ENCODE measurements around the gene USP21.
"Not testable (repeated sequence)": the region's sequence is repeated elsewhere in the genome, so short reads cannot be mapped to it uniquely, and the experiment has no call there.

USP21 gene

GRCh38 chr1:161159087-161159912 lies at the start of gene USP21:
USP21 (plus strand) TSS chr1:161159500; CDS start chr1:161160641, 1,141 bp downstream.
- Histone ChIP-seq H3K4me3 (ENCODE audit: low read length) (peak within 1 kb of the TSS; percentile 90), H3K4me1 (ENCODE audit: control insufficient read depth, insufficient read depth, low read length) (peaks cover 36% of the 10 kb centered on the region), H3K9me3 (ENCODE audit: control insufficient read depth, low read length) (no peaks in the 10 kb centered on the region), H3K9ac (ENCODE audit: low read length) (peak within 1 kb of the TSS; percentile 87), H3K27me3 (ENCODE audit: control insufficient read depth, insufficient read depth, low read length) (no peaks in the 10 kb centered on the region), H3K36me3 (ENCODE audit: control insufficient read depth, insufficient read depth, low read length) (peaks cover 4% of the 10 kb centered on the region)

- H3K36me3 ChIP-seq (ENCODE audit: control insufficient read depth, insufficient read depth, low read length) = no peaks in the 10 kb centered on the region
- H3K9ac ChIP-seq (ENCODE audit: low read length) = no peak overlapping the region
- H3K27me3 ChIP-seq (ENCODE audit: control insufficient read depth, insufficient read depth, low read length) = no peaks in the 10 kb centered on the region
- H3K4me3 ChIP-seq (ENCODE audit: low read length) = no peak overlapping the region
- no peaks in the 10 kb centered on the region for H3K4me1 ChIP-seq (ENCODE audit: control insufficient read depth, insufficient read depth, low read length)
- H3K9me3 ChIP-seq (ENCODE audit: control insufficient read depth, low read length) = no peaks in the 10 kb centered on the region
Observed at GRCh38 chr1:161111117-161111516, 48.2 kb upstream of the USP21 start.

GRCh38 chr1:161111527-161111926 lies 47.8 kb upstream of the USP21 start:
- H3K27me3 ChIP-seq (ENCODE audit: control insufficient read depth, insufficient read depth, low read length) = no peaks in the 10 kb centered on the region
- H3K4me1 ChIP-seq (ENCODE audit: control insufficient read depth, insufficient read depth, low read length) = peaks cover 1% of the 10 kb centered on the region
- no peaks in the 10 kb centered on the region for H3K9me3 ChIP-seq (ENCODE audit: control insufficient read depth, low read length)
- H3K4me3 ChIP-seq (ENCODE audit: low read length) = no peak overlapping the region
- H3K36me3 ChIP-seq (ENCODE audit: control insufficient read depth, insufficient read depth, low read length) = no peaks in the 10 kb centered on the region
- H3K9ac ChIP-seq (ENCODE audit: low read length) = no peak overlapping the region

GRCh38 chr1:161113915-161114314 lies 45.4 kb upstream of the USP21 start:
- H3K4me3 ChIP-seq (ENCODE audit: low read length) = no peak overlapping the region
- no peaks in the 10 kb centered on the region for H3K36me3 ChIP-seq (ENCODE audit: control insufficient read depth, insufficient read depth, low read length)
- H3K9me3 ChIP-seq (ENCODE audit: control insufficient read depth, low read length) = no peaks in the 10 kb centered on the region
- no peak overlapping the region for H3K9ac ChIP-seq (ENCODE audit: low read length)
- peaks cover 15% of the 10 kb centered on the region for H3K4me1 ChIP-seq (ENCODE audit: control insufficient read depth, insufficient read depth, low read length)
- no peaks in the 10 kb centered on the region for H3K27me3 ChIP-seq (ENCODE audit: control insufficient read depth, insufficient read depth, low read length)

- no peaks in the 10 kb centered on the region for H3K9me3 ChIP-seq (ENCODE audit: control insufficient read depth, low read length)
- H3K4me1 ChIP-seq (ENCODE audit: control insufficient read depth, insufficient read depth, low read length) = peaks cover 21% of the 10 kb centered on the region
- no peaks in the 10 kb centered on the region for H3K27me3 ChIP-seq (ENCODE audit: control insufficient read depth, insufficient read depth, low read length)
- no peak overlapping the region for H3K9ac ChIP-seq (ENCODE audit: low read length)
- H3K4me3 ChIP-seq (ENCODE audit: low read length) = no peak overlapping the region
- H3K36me3 ChIP-seq (ENCODE audit: control insufficient read depth, insufficient read depth, low read length) = no peaks in the 10 kb centered on the region
Observed at GRCh38 chr1:161114556-161114955, 44.7 kb upstream of the USP21 start.

GRCh38 chr1:161115132-161115711 lies 44.1 kb upstream of the USP21 start:
- Histone ChIP-seq H3K4me1 (ENCODE audit: control insufficient read depth, insufficient read depth, low read length) (peaks cover 26% of the 10 kb centered on the region), H3K36me3 (ENCODE audit: control insufficient read depth, insufficient read depth, low read length) (no peaks in the 10 kb centered on the region), H3K9ac (ENCODE audit: low read length) (no peak overlapping the region), H3K27me3 (ENCODE audit: control insufficient read depth, insufficient read depth, low read length) (no peaks in the 10 kb centered on the region), H3K9me3 (ENCODE audit: control insufficient read depth, low read length) (no peaks in the 10 kb centered on the region), H3K4me3 (ENCODE audit: low read length) (no peak overlapping the region)

- not testable (repeated sequence) for H3K27me3 ChIP-seq (ENCODE audit: control insufficient read depth, insufficient read depth, low read length); H3K9me3 ChIP-seq (ENCODE audit: control insufficient read depth, low read length); H3K4me3 ChIP-seq (ENCODE audit: low read length); H3K9ac ChIP-seq (ENCODE audit: low read length); H3K36me3 ChIP-seq (ENCODE audit: control insufficient read depth, insufficient read depth, low read length)
- H3K4me1 ChIP-seq (ENCODE audit: control insufficient read depth, insufficient read depth, low read length) = peaks cover 26% of the 10 kb centered on the region
Observed at GRCh38 chr1:161115961-161116360, 43.3 kb upstream of the USP21 start.

- Histone ChIP-seq H3K9me3 (ENCODE audit: control insufficient read depth, low read length) (no peaks in the 10 kb centered on the region), H3K4me1 (ENCODE audit: control insufficient read depth, insufficient read depth, low read length) (peaks cover 26% of the 10 kb centered on the region), H3K27me3 (ENCODE audit: control insufficient read depth, insufficient read depth, low read length) (no peaks in the 10 kb centered on the region), H3K36me3 (ENCODE audit: control insufficient read depth, insufficient read depth, low read length) (no peaks in the 10 kb centered on the region), H3K9ac (ENCODE audit: low read length) (peak within 1 kb of the TSS; percentile 91), H3K4me3 (ENCODE audit: low read length) (peak within 1 kb of the TSS; percentile 92)
Observed at GRCh38 chr1:161117759-161118581, 41.3 kb upstream of the USP21 start, which contains the start of the genes NIT1 and PFDN2. NIT1 (plus strand) TSS chr1:161118105; CDS start chr1:161118177, 72 bp downstream. PFDN2 (minus strand) TSS chr1:161118037; CDS start chr1:161118026, 11 bp downstream.

- H3K27me3 ChIP-seq (ENCODE audit: control insufficient read depth, insufficient read depth, low read length) = no peaks in the 10 kb centered on the region
- H3K9ac ChIP-seq (ENCODE audit: low read length) = peak overlapping the region; percentile 91
- peaks cover 26% of the 10 kb centered on the region for H3K4me1 ChIP-seq (ENCODE audit: control insufficient read depth, insufficient read depth, low read length)
- H3K4me3 ChIP-seq (ENCODE audit: low read length) = peak overlapping the region; percentile 92
- H3K36me3 ChIP-seq (ENCODE audit: control insufficient read depth, insufficient read depth, low read length) = no peaks in the 10 kb centered on the region
- no peaks in the 10 kb centered on the region for H3K9me3 ChIP-seq (ENCODE audit: control insufficient read depth, low read length)
Observed at GRCh38 chr1:161119092-161119903, 40.0 kb upstream of the USP21 start.

- H3K36me3 ChIP-seq (ENCODE audit: control insufficient read depth, insufficient read depth, low read length) = no peaks in the 10 kb centered on the region
- peaks cover 26% of the 10 kb centered on the region for H3K4me1 ChIP-seq (ENCODE audit: control insufficient read depth, insufficient read depth, low read length)
Observed at GRCh38 chr1:161121042-161121650, 38.2 kb upstream of the USP21 start.

GRCh38 chr1:161121834-161122233 lies 37.5 kb upstream of the USP21 start:
- Histone ChIP-seq H3K27me3 (ENCODE audit: control insufficient read depth, insufficient read depth, low read length) (no peaks in the 10 kb centered on the region), H3K9me3 (ENCODE audit: control insufficient read depth, low read length) (no peaks in the 10 kb centered on the region), H3K9ac (ENCODE audit: low read length) (no peak overlapping the region), H3K36me3 (ENCODE audit: control insufficient read depth, insufficient read depth, low read length) (no peaks in the 10 kb centered on the region), H3K4me3 (ENCODE audit: low read length) (no peak overlapping the region), H3K4me1 (ENCODE audit: control insufficient read depth, insufficient read depth, low read length) (peaks cover 22% of the 10 kb centered on the region)

More at GRCh38 chr1:161121042-161121650, 38.2 kb upstream of the USP21 start:
- no peaks in the 10 kb centered on the region for H3K27me3 ChIP-seq (ENCODE audit: control insufficient read depth, insufficient read depth, low read length)
- no peaks in the 10 kb centered on the region for H3K9me3 ChIP-seq (ENCODE audit: control insufficient read depth, low read length)
- no peak overlapping the region for H3K9ac ChIP-seq (ENCODE audit: low read length)
- no peak overlapping the region for H3K4me3 ChIP-seq (ENCODE audit: low read length)
